C1 segment of cervical spinal cord (tissue), 14 donors: Measurements from ENCODE around the gene SERINC2.
"Not testable (repeated sequence)": the region's sequence is repeated elsewhere in the genome, so short reads cannot be mapped to it uniquely, and the experiment has no call there.

Source experiments
- DNase-seq, 14 donors: peaks; one replicate each; lab custom pipeline; 2025; lab: John Stamatoyannopoulos, UW

The SERINC2 gene

GRCh38 chr1:31413405-31414001, 490 bp downstream of the SERINC2 start:
- peak in 4 of 14 donors; percentile 1 to 36 (median 26) for DNase-seq

- no peak for DNase-seq
Measured at GRCh38 chr1:31414980-31415370, 2.0 kb downstream of the SERINC2 start.

- no peak for DNase-seq
Measured at GRCh38 chr1:31415658-31416057, 2.6 kb downstream of the SERINC2 start.

- no peak for DNase-seq
Measured at GRCh38 chr1:31416101-31416736, 3.2 kb downstream of the SERINC2 start.

GRCh38 chr1:31417148-31417547, 4.1 kb downstream of the SERINC2 start:
- no peak for DNase-seq

GRCh38 chr1:31418626-31419323, 5.8 kb downstream of the SERINC2 start:
- no peak for DNase-seq

- DNase-seq, result no peak
Measured at GRCh38 chr1:31420716-31421115, 7.7 kb downstream of the SERINC2 start.

GRCh38 chr1:31421371-31422040, 8.5 kb downstream of the SERINC2 start:
- DNase-seq, result no peak

GRCh38 chr1:31422505-31423319, 9.7 kb downstream of the SERINC2 start:
- peak in 11 of 14 donors; percentile 4 to 55 (median 25) for DNase-seq

GRCh38 chr1:31423418-31423947, 10.5 kb downstream of the SERINC2 start:
- no peak for DNase-seq

GRCh38 chr1:31424568-31424967, 11.6 kb downstream of the SERINC2 start:
- no peak for DNase-seq

- DNase-seq, result no peak
Measured at GRCh38 chr1:31425301-31426081, 12.5 kb downstream of the SERINC2 start.

GRCh38 chr1:31426249-31426922, 13.4 kb downstream of the SERINC2 start:
- DNase-seq, result no peak

- DNase-seq, result no peak
Measured at GRCh38 chr1:31427322-31427721, 14.3 kb downstream of the SERINC2 start.

- no peak for DNase-seq
Measured at GRCh38 chr1:31428436-31429221, 15.6 kb downstream of the SERINC2 start.

GRCh38 chr1:31429583-31429982, 16.6 kb downstream of the SERINC2 start:
- DNase-seq, result no peak

GRCh38 chr1:31431351-31432257, 18.6 kb downstream of the SERINC2 start:
- DNase-seq, result not testable (repeated sequence)
